ENCODE results near the gene HMOX2.

Gene HMOX2

GRCh38 chr16:4450430-4450829, 25.8 kb upstream of the HMOX2 start:
- Histone ChIP-seq H3K79me2 (ENCODE audit: low read length) (no peaks in the 10 kb centered on the region), H3K4me1 (ENCODE audit: low read length) (no peaks in the 10 kb centered on the region), H3K4me3 (ENCODE audit: low read length) (no peak overlapping the region), H3K27me3 (ENCODE audit: low read depth, low read length) (no peaks in the 10 kb centered on the region), H3K27ac (ENCODE audit: low read length) (no peak overlapping the region), H3K9ac (ENCODE audit: low read length) (no peak overlapping the region), H3K4me2 (ENCODE audit: low read length) (no peak overlapping the region), H4K20me1 (ENCODE audit: insufficient read depth, low read length) (no peaks in the 10 kb centered on the region), H2AFZ (ENCODE audit: low read depth, low read length) (no peak overlapping the region), H3K36me3 (replicated peaks; ENCODE audit: low read depth, low read length) (peaks cover 51% of the 10 kb centered on the region), H3K9me3 (ENCODE audit: insufficient read depth, low read length) (no peaks in the 10 kb centered on the region)
- TF ChIP-seq EZH2phosphoT487 (IDR thresholded peaks at IDR 0.05; ENCODE audit: low read depth) (no peak), CTCF (IDR thresholded peaks at IDR 0.05; ENCODE audit: low read depth, low read length) (no peak)

- no peak for TF ChIP-seq EZH2phosphoT487 (IDR thresholded peaks at IDR 0.05; ENCODE audit: low read depth)
- no peak for TF ChIP-seq CTCF (IDR thresholded peaks at IDR 0.05; ENCODE audit: low read depth, low read length)
- Histone ChIP-seq H2AFZ (ENCODE audit: low read depth, low read length) (no peak overlapping the region), H3K9ac (ENCODE audit: low read length) (no peak overlapping the region), H3K4me3 (ENCODE audit: low read length) (no peak overlapping the region), H3K79me2 (ENCODE audit: low read length) (no peaks in the 10 kb centered on the region), H3K27ac (ENCODE audit: low read length) (no peak overlapping the region), H3K4me2 (ENCODE audit: low read length) (no peak overlapping the region), H3K27me3 (ENCODE audit: low read depth, low read length) (no peaks in the 10 kb centered on the region), H3K36me3 (replicated peaks; ENCODE audit: low read depth, low read length) (peaks cover 57% of the 10 kb centered on the region), H3K9me3 (ENCODE audit: insufficient read depth, low read length) (no peaks in the 10 kb centered on the region), H4K20me1 (ENCODE audit: insufficient read depth, low read length) (no peaks in the 10 kb centered on the region), H3K4me1 (ENCODE audit: low read length) (no peaks in the 10 kb centered on the region)
Measured at GRCh38 chr16:4450931-4451519, 25.2 kb upstream of the HMOX2 start.

- Histone ChIP-seq H3K27ac (ENCODE audit: low read length) (no peak overlapping the region), H3K9ac (ENCODE audit: low read length) (no peak overlapping the region), H3K4me2 (ENCODE audit: low read length) (no peak overlapping the region), H3K27me3 (ENCODE audit: low read depth, low read length) (no peaks in the 10 kb centered on the region), H2AFZ (ENCODE audit: low read depth, low read length) (no peak overlapping the region), H3K4me3 (ENCODE audit: low read length) (no peak overlapping the region), H3K79me2 (ENCODE audit: low read length) (no peaks in the 10 kb centered on the region), H3K9me3 (ENCODE audit: insufficient read depth, low read length) (no peaks in the 10 kb centered on the region), H3K36me3 (replicated peaks; ENCODE audit: low read depth, low read length) (peaks cover 57% of the 10 kb centered on the region), H4K20me1 (ENCODE audit: insufficient read depth, low read length) (no peaks in the 10 kb centered on the region), H3K4me1 (ENCODE audit: low read length) (no peaks in the 10 kb centered on the region)
- no peak for TF ChIP-seq CTCF (IDR thresholded peaks at IDR 0.05; ENCODE audit: low read depth, low read length)
- TF ChIP-seq EZH2phosphoT487 (IDR thresholded peaks at IDR 0.05; ENCODE audit: low read depth), result no peak
Measured at GRCh38 chr16:4452674-4453073, 23.5 kb upstream of the HMOX2 start.

DNA sequence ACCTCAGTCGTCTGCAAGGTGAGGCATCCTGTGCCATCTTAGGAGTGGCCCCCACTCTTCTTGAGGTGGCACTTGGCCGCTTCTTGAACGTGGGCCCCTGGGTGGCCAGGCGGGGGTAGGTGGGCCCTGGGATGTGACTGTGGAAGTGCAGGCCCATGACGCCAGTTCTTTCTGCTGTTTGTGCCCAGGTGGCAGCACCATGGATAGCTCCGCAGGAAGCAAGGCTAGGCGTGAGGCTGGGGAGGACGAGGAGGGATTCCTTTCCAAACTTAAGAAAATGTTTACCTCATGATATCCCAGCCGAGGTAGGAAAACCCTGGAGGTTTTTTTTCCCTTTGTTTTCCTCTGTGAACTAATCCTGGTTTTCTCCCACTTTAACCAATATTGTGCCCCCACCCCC, 21.6 kb upstream of the HMOX2 start:
- no peak overlapping the region for H3K9ac ChIP-seq (ENCODE audit: low read length)
- no peaks in the 10 kb centered on the region for H3K4me1 ChIP-seq (ENCODE audit: low read length)
- H3K9me3 ChIP-seq (ENCODE audit: insufficient read depth, low read length), result no peaks in the 10 kb centered on the region
- H3K79me2 ChIP-seq (ENCODE audit: low read length), result no peaks in the 10 kb centered on the region
- H4K20me1 ChIP-seq (ENCODE audit: insufficient read depth, low read length), result no peaks in the 10 kb centered on the region
- TF ChIP-seq CTCF (IDR thresholded peaks at IDR 0.05; ENCODE audit: low read depth, low read length), result no peak
- no peak for TF ChIP-seq EZH2phosphoT487 (IDR thresholded peaks at IDR 0.05; ENCODE audit: low read depth)
- no peak overlapping the region for H3K4me2 ChIP-seq (ENCODE audit: low read length)
- H3K36me3 ChIP-seq (replicated peaks; ENCODE audit: low read depth, low read length), result peaks cover 59% of the 10 kb centered on the region
- no peak overlapping the region for H2AFZ ChIP-seq (ENCODE audit: low read depth, low read length)
- no peaks in the 10 kb centered on the region for H3K27me3 ChIP-seq (ENCODE audit: low read depth, low read length)
- H3K4me3 ChIP-seq (ENCODE audit: low read length), result no peak overlapping the region
- H3K27ac ChIP-seq (ENCODE audit: low read length), result no peak overlapping the region

All from OCI-LY3 (cell line).